Upper lobe of right lung (tissue), 1 donor: ENCODE measurements around the gene HOXC11. TPM values are rescaled to one million over a fixed set of nuclear protein-coding genes. Genes with fewer than 3 reads are reported as not detected.

ENCODE experiments used
- ATAC-seq: fragments of 200-7000 bp; cut with Tn5 transposase; one replicate; pipeline ENCODE4 v1.9.1; 2020; ENCODE audit warnings: mild to moderate bottlenecking, moderate library complexity
- DNase-seq: peaks from one replicate; pipeline ENCODE4 v3.0.0-alpha.2; 2020
- H3K27ac ChIP-seq: fragments of 200-600 bp; one replicate; pipeline ENCODE4 v1.8.0; 2022
- H3K27me3 ChIP-seq: fragments of 200-600 bp; one replicate; pipeline ENCODE4 v1.8.0; 2022; ENCODE audit warnings: mild to moderate bottlenecking
- H3K36me3 ChIP-seq: fragments of 200-600 bp; one replicate; pipeline ENCODE4 v1.8.0; 2022
- H3K4me1 ChIP-seq: fragments of 200-600 bp; one replicate; pipeline ENCODE4 v1.8.0; 2022
- H3K4me3 ChIP-seq: fragments of 200-600 bp; one replicate; pipeline ENCODE4 v1.8.0; 2022; ENCODE audit warnings: mild to moderate bottlenecking
- H3K9me3 ChIP-seq: fragments of 200-600 bp; one replicate; pipeline ENCODE4 v1.8.0; 2022
- intact Hi-C: fragments of 100-400 bp; cut with DNase I; formaldehyde crosslinking; loops from one replicate; pipeline ENCODE4 v1.11.0; 2022
- total RNA-seq: library from RNA; stranded (reverse); fragmentation: NEBNext Ultra II Directional; extraction: Animal tissue kit (Norgen Biotek cat#: 25700); gene quantifications from one replicate; pipeline ENCODE4 v1.2.1, GENCODE V29; 2021
- TF ChIP-seq, protein P1 (sequence below): fragments of 200-600 bp; IDR thresholded peaks from one replicate; pipeline ENCODE4 v1.8.0; 2022; ENCODE audit warnings: antibody characterized with exemption
- donor health status: DM: no; HTN: yes; CAD: no; lungs with severe emphysema.

HOXC11 gene
- total RNA-seq, 1 donor from 2014 or later, result not detected

DNA sequence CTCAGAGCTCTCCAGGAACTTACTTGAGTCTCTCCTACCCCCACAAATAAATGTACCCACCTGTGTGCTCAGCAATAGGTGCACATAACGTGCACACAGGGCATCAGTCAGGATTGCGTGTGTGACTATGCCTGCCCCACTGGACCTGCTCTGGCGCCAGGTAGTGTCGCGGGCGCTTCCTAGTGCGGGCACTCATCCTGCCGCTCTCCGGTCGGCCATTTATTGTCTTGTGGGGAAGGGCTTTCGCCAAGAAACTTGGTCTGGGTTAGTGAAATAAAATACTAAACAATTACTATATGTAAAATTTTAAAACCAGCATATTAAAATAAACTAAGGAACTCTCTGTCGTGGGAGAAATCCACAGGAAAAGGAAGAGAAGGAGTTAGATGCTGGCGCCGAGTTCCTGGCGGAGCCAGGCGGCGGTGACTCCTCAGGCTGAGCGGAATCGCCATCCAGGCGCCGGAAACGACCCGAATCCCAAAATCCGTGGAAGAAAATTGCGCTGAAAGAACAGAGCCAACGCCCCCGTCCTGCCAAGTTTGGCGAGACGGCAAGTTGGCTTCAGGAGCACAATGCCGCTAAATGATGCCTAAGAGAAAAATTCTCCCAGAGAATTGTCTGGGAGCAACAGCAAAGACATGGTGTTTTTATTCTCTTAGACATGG, 42.2 kb upstream of the HOXC11 start:
- H3K9me3 ChIP-seq, result no peaks in the 10 kb centered on the region
- no peak for ATAC-seq
- H3K27me3 ChIP-seq, result peaks cover 100% of the 10 kb centered on the region
- TF ChIP-seq, protein P1, sequence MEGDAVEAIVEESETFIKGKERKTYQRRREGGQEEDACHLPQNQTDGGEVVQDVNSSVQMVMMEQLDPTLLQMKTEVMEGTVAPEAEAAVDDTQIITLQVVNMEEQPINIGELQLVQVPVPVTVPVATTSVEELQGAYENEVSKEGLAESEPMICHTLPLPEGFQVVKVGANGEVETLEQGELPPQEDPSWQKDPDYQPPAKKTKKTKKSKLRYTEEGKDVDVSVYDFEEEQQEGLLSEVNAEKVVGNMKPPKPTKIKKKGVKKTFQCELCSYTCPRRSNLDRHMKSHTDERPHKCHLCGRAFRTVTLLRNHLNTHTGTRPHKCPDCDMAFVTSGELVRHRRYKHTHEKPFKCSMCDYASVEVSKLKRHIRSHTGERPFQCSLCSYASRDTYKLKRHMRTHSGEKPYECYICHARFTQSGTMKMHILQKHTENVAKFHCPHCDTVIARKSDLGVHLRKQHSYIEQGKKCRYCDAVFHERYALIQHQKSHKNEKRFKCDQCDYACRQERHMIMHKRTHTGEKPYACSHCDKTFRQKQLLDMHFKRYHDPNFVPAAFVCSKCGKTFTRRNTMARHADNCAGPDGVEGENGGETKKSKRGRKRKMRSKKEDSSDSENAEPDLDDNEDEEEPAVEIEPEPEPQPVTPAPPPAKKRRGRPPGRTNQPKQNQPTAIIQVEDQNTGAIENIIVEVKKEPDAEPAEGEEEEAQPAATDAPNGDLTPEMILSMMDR, result no peak
- no peaks in the 10 kb centered on the region for H3K4me1 ChIP-seq
- intact Hi-C loops, result no loop called here
- DNase-seq, result no peak
- no peak overlapping the region for H3K4me3 ChIP-seq
- no peak overlapping the region for H3K27ac ChIP-seq
- H3K36me3 ChIP-seq, result no peaks in the 10 kb centered on the region

DNA sequence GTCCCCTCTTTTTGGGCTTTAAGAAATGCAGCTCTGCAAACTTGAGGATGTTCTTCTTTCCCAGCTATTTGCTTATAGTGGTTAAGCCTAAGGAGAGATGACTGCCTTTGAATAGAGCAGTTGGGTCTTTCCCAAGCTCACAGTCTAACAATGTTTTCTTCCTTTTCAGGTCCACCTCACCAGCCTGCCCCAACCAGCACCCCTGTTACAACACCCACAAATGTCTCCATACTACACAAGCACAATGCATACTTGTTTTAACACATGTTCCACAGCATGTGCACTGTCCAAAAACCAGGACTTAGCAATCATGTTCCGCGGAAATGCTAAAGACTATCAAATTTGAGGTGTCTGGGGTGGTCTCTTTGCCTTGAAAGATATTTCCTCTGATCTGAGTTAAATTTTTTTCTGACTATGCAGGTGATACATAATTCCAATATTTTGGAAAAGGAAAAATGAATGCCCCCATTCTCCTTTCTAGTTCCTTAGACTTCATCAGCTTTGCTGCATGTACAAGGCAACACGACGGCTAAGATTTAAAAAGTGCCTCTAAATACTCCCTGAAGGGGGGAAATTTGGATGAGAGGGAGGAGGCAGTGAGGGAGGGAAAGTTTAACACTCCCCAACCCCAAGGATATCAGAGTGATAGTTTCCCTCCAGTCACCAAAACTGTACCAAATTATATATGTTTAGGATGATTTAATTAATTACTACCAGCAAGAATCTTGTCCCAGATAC, 40.9 kb upstream of the HOXC11 start:
- peaks cover 100% of the 10 kb centered on the region for H3K27me3 ChIP-seq

DNA sequence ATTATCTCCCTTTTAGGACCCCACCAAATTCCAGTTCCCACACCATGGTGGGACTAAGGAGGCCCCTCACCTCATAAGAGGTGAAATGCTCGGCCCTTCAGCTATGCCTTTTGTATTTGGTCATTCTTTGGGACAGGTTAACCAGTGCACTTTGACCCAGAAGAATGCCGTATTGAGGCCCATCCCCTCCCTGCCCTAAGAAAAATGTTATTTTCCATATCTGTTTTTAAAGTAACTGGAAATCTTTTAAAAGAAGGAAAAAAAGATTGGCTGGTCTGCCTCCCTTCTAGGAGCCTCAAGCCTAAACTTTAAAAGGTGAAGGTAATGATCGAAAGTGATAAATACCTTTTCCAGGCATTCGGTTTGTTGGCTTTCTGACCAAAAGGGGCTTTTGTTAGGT, 40.0 kb upstream of the HOXC11 start:
- Histone ChIP-seq H3K9me3 (no peaks in the 10 kb centered on the region), H3K36me3 (no peaks in the 10 kb centered on the region), H3K4me1 (no peaks in the 10 kb centered on the region), H3K4me3 (no peak overlapping the region), H3K27ac (no peak overlapping the region), H3K27me3 (peaks cover 100% of the 10 kb centered on the region)
- ATAC-seq (no peak), DNase-seq (no peak)
- intact Hi-C loops, result no loop called here
- TF ChIP-seq, protein P1, result no peak

More for the DNA sequence above, 40.9 kb upstream of the HOXC11 start:
- ATAC-seq (no peak), DNase-seq (no peak)
- Histone ChIP-seq H3K27ac (no peak overlapping the region), H3K4me3 (no peak overlapping the region), H3K4me1 (no peaks in the 10 kb centered on the region), H3K9me3 (no peaks in the 10 kb centered on the region), H3K36me3 (no peaks in the 10 kb centered on the region)
- intact Hi-C loops, result no loop called here
- TF ChIP-seq, protein P1, result no peak

DNA sequence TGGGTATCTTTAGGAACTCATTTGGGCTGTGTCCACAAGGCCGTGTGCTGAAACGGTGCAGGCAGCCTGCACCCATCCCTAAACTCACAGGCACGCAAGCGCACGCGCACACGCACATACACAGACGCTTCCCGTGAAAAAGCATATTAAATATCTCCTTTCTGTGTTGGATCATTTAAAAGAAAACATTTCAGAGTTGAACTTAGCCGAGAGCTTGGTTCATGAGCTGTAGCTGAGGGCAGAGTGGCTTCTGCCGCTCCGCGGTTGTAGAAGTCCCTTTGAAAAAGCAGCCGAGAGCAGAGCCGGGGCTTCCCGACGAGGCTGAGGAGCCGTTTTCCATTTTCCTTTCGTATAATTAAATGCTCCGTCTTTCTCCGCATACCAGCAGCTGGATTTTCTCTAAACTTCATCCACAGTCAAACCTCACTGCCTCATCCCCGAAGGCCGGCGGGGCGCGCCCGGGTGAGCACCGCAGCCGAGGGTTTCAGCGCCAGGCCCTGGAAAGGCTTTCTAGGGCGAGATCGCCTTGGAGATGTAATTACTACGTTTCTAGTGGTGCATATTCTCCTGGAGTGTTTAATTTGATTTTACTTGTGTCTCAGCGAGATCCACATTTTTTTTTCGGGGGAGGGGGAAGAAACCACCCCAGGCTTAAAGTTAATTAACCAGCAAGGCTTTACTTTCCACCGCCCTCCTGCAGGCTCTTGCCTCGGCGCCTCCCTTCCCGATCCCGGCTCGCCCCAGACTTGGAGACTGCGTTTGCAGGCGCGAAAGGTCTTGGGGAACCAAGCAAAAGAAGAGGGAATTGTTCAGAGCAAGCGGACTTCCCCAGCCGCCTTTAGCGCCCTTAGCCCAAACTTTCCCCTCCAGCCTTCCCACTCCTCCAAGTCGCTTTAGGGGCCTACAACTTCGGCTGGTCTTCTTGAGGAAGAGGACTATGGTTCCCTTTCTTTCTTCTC, 37.3 kb upstream of the HOXC11 start:
- peaks cover 100% of the 10 kb centered on the region for H3K27me3 ChIP-seq
- no peak for DNase-seq
- no peaks in the 10 kb centered on the region for H3K9me3 ChIP-seq
- H3K4me3 ChIP-seq, result no peak overlapping the region
- no peak for ATAC-seq
- TF ChIP-seq, protein P1, result no peak
- no peak overlapping the region for H3K27ac ChIP-seq
- peaks cover 6% of the 10 kb centered on the region for H3K4me1 ChIP-seq
- H3K36me3 ChIP-seq, result no peaks in the 10 kb centered on the region
- intact Hi-C loops, result no loop called here

- intact Hi-C loops, result no loop called here
- no peaks in the 10 kb centered on the region for H3K9me3 ChIP-seq
- TF ChIP-seq, protein P1, result no peak
- H3K4me3 ChIP-seq, result no peak overlapping the region
- peaks cover 6% of the 10 kb centered on the region for H3K4me1 ChIP-seq
- ATAC-seq, result no peak
- H3K36me3 ChIP-seq, result no peaks in the 10 kb centered on the region
- no peak overlapping the region for H3K27ac ChIP-seq
- DNase-seq, result no peak
- H3K27me3 ChIP-seq, result peaks cover 100% of the 10 kb centered on the region
These were observed 35.8 kb upstream of the HOXC11 start for GRCh38 chr12:53937099-53937498.
